ENCODE results near the gene RELN. TPM values are rescaled to one million over a fixed set of nuclear protein-coding genes. Genes with fewer than 3 reads are reported as not detected.

Gene RELN
- total RNA-seq, 1 experiment from 2014 or later, result 0.20 TPM

DNA sequence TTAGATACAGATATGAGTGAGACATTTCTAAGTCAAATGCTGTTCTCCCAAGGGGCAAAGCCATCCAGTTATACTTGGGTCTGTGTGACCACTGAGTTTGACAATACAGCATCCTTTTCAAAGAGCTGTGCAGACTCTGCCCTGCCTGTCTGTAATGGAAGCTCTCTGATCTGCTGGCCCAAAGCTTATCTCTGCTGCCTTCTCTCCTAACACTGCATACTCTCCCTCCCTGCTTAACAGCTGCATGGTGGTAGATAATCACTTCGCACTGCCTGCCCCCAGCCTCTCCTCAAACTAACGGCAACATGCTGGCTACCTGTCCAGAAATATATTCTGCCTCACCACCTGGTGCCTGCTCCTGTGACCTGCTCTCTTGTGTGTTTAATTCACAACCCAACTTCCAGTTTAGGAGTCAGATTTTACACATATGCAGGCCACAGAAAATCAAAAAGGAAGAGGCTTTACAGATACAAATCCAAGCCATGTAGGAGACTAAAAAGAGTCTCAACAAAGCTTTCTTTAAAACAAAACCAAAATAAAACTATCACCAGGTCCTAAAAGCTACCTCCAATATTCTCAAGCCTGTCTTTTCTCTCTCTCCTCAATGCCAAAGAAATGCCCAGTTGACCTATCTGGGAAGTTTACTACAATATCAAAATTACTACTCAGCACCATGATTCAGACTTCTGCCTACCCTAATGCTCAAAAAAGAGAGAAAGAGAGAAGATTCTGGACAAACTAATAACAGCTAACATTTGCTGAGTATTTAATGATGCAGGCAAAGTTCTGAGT lies 145.6 kb downstream of the RELN start (continued):
- no peak for TF ChIP-seq SOX15 (CRISPR knock-in tag; IDR thresholded peaks at IDR 0.05)
- TF ChIP-seq NR1H2 (CRISPR knock-in tag; IDR thresholded peaks at IDR 0.05), result no peak
- TF ChIP-seq, protein P1, sequence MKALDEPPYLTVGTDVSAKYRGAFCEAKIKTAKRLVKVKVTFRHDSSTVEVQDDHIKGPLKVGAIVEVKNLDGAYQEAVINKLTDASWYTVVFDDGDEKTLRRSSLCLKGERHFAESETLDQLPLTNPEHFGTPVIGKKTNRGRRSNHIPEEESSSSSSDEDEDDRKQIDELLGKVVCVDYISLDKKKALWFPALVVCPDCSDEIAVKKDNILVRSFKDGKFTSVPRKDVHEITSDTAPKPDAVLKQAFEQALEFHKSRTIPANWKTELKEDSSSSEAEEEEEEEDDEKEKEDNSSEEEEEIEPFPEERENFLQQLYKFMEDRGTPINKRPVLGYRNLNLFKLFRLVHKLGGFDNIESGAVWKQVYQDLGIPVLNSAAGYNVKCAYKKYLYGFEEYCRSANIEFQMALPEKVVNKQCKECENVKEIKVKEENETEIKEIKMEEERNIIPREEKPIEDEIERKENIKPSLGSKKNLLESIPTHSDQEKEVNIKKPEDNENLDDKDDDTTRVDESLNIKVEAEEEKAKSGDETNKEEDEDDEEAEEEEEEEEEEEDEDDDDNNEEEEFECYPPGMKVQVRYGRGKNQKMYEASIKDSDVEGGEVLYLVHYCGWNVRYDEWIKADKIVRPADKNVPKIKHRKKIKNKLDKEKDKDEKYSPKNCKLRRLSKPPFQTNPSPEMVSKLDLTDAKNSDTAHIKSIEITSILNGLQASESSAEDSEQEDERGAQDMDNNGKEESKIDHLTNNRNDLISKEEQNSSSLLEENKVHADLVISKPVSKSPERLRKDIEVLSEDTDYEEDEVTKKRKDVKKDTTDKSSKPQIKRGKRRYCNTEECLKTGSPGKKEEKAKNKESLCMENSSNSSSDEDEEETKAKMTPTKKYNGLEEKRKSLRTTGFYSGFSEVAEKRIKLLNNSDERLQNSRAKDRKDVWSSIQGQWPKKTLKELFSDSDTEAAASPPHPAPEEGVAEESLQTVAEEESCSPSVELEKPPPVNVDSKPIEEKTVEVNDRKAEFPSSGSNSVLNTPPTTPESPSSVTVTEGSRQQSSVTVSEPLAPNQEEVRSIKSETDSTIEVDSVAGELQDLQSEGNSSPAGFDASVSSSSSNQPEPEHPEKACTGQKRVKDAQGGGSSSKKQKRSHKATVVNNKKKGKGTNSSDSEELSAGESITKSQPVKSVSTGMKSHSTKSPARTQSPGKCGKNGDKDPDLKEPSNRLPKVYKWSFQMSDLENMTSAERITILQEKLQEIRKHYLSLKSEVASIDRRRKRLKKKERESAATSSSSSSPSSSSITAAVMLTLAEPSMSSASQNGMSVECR (CRISPR knock-in tag; IDR thresholded peaks at IDR 0.05; ENCODE audit: borderline replicate concordance), result no peak
- TF ChIP-seq, protein P2, sequence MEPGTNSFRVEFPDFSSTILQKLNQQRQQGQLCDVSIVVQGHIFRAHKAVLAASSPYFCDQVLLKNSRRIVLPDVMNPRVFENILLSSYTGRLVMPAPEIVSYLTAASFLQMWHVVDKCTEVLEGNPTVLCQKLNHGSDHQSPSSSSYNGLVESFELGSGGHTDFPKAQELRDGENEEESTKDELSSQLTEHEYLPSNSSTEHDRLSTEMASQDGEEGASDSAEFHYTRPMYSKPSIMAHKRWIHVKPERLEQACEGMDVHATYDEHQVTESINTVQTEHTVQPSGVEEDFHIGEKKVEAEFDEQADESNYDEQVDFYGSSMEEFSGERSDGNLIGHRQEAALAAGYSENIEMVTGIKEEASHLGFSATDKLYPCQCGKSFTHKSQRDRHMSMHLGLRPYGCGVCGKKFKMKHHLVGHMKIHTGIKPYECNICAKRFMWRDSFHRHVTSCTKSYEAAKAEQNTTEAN (CRISPR knock-in tag; IDR thresholded peaks at IDR 0.05), result no peak
- TF ChIP-seq NR2C2 (CRISPR knock-in tag; IDR thresholded peaks at IDR 0.05), result no peak
- TF ChIP-seq PRRX2 (CRISPR knock-in tag; IDR thresholded peaks at IDR 0.05), result no peak

DNA sequence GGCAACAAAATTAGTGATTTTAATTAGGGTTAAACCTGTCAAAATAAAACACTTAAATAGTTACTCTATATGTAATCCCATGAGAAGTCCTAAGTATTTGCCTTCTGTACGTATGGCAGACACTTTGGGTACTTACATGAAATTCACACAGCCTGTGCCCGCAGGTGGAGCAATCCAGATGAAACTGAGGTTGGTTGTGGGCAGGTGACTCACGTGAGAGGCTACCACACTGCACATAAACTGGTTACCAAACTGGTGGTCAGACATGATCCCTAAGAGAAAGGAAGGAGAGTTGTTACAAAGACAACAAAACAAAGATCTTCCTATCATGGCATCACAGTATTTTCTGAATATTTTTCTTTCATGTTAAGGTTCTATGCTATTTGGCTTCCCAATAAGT lies 156.1 kb downstream of the RELN start:
- POLR2A ChIA-PET, result no interaction called here
- Mint-ChIP-seq H3K4me1 (no peaks in the 10 kb centered on the region), H3K27me3 (ENCODE audit: low read depth) (no peaks in the 10 kb centered on the region; the same call in 1 of the 2 replicates), H3K9me3 (peaks cover 7% of the 10 kb centered on the region), H3K36me3 (no peaks in the 10 kb centered on the region), H3K27ac (no peak overlapping the region), H3K4me3 (no peak overlapping the region)
- CTCF ChIA-PET, result no interaction called here
- TF ChIP-seq JAZF1 (CRISPR knock-in tag; IDR thresholded peaks at IDR 0.05) (no peak), FOXJ3 (CRISPR knock-in tag; IDR thresholded peaks at IDR 0.05; ENCODE audit: borderline replicate concordance) (no peak), ETV6 (CRISPR knock-in tag; IDR thresholded peaks at IDR 0.05) (no peak)
- TF ChIP-seq, protein P3, sequence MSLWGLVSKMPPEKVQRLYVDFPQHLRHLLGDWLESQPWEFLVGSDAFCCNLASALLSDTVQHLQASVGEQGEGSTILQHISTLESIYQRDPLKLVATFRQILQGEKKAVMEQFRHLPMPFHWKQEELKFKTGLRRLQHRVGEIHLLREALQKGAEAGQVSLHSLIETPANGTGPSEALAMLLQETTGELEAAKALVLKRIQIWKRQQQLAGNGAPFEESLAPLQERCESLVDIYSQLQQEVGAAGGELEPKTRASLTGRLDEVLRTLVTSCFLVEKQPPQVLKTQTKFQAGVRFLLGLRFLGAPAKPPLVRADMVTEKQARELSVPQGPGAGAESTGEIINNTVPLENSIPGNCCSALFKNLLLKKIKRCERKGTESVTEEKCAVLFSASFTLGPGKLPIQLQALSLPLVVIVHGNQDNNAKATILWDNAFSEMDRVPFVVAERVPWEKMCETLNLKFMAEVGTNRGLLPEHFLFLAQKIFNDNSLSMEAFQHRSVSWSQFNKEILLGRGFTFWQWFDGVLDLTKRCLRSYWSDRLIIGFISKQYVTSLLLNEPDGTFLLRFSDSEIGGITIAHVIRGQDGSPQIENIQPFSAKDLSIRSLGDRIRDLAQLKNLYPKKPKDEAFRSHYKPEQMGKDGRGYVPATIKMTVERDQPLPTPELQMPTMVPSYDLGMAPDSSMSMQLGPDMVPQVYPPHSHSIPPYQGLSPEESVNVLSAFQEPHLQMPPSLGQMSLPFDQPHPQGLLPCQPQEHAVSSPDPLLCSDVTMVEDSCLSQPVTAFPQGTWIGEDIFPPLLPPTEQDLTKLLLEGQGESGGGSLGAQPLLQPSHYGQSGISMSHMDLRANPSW (CRISPR knock-in tag; conservative IDR thresholded peaks at IDR 0.05; ENCODE audit: low read depth), result no peak
- DNase-seq (ENCODE audit: low spot score), result no peak
- no peak for ATAC-seq

DNA sequence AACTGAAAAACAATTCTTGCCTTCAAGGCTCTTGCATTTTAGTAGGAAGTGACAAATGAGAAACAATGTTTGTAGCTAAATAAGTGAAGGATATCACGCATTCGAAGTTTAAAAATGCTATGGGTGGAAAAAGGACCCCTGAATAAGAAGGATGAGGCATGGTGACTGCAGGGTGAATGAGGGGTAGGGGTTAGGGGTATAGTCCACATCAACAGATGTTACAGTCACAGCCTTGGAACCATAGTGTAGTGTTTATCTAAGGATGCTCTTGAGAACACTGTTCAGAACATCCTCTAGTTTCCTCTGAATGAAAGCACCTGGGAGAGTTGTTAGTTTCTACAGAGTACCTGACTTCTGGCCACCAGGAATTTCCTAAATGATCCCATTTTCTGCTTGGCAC lies 157.0 kb downstream of the RELN start:
- H3K27me3 Mint-ChIP-seq (ENCODE audit: low read depth), result no peaks in the 10 kb centered on the region; the same call in 1 of the 2 replicates
- no peak overlapping the region for H3K4me3 Mint-ChIP-seq
- POLR2A ChIA-PET, result no interaction called here
- H3K36me3 Mint-ChIP-seq, result no peaks in the 10 kb centered on the region
- ATAC-seq (no peak), DNase-seq (ENCODE audit: low spot score) (no peak)
- no peak overlapping the region for H3K27ac Mint-ChIP-seq
- no peaks in the 10 kb centered on the region for H3K4me1 Mint-ChIP-seq
- CTCF ChIA-PET, result no interaction called here
- peaks cover 4% of the 10 kb centered on the region for H3K9me3 Mint-ChIP-seq
- TF ChIP-seq, protein P4, sequence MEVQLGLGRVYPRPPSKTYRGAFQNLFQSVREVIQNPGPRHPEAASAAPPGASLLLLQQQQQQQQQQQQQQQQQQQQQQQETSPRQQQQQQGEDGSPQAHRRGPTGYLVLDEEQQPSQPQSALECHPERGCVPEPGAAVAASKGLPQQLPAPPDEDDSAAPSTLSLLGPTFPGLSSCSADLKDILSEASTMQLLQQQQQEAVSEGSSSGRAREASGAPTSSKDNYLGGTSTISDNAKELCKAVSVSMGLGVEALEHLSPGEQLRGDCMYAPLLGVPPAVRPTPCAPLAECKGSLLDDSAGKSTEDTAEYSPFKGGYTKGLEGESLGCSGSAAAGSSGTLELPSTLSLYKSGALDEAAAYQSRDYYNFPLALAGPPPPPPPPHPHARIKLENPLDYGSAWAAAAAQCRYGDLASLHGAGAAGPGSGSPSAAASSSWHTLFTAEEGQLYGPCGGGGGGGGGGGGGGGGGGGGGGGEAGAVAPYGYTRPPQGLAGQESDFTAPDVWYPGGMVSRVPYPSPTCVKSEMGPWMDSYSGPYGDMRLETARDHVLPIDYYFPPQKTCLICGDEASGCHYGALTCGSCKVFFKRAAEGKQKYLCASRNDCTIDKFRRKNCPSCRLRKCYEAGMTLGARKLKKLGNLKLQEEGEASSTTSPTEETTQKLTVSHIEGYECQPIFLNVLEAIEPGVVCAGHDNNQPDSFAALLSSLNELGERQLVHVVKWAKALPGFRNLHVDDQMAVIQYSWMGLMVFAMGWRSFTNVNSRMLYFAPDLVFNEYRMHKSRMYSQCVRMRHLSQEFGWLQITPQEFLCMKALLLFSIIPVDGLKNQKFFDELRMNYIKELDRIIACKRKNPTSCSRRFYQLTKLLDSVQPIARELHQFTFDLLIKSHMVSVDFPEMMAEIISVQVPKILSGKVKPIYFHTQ (CRISPR knock-in tag; IDR thresholded peaks at IDR 0.05), result no peak
- no peak for TF ChIP-seq TEAD1 (CRISPR knock-in tag; IDR thresholded peaks at IDR 0.05)
- TF ChIP-seq, protein P5, sequence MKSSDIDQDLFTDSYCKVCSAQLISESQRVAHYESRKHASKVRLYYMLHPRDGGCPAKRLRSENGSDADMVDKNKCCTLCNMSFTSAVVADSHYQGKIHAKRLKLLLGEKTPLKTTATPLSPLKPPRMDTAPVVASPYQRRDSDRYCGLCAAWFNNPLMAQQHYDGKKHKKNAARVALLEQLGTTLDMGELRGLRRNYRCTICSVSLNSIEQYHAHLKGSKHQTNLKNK (CRISPR knock-in tag; IDR thresholded peaks at IDR 0.05), result no peak
- TF ChIP-seq, protein P2 (CRISPR knock-in tag; IDR thresholded peaks at IDR 0.05), result no peak
- TF ChIP-seq TCF7 (CRISPR knock-in tag; IDR thresholded peaks at IDR 0.05; ENCODE audit: low read depth), result no peak
- TF ChIP-seq, protein P6, sequence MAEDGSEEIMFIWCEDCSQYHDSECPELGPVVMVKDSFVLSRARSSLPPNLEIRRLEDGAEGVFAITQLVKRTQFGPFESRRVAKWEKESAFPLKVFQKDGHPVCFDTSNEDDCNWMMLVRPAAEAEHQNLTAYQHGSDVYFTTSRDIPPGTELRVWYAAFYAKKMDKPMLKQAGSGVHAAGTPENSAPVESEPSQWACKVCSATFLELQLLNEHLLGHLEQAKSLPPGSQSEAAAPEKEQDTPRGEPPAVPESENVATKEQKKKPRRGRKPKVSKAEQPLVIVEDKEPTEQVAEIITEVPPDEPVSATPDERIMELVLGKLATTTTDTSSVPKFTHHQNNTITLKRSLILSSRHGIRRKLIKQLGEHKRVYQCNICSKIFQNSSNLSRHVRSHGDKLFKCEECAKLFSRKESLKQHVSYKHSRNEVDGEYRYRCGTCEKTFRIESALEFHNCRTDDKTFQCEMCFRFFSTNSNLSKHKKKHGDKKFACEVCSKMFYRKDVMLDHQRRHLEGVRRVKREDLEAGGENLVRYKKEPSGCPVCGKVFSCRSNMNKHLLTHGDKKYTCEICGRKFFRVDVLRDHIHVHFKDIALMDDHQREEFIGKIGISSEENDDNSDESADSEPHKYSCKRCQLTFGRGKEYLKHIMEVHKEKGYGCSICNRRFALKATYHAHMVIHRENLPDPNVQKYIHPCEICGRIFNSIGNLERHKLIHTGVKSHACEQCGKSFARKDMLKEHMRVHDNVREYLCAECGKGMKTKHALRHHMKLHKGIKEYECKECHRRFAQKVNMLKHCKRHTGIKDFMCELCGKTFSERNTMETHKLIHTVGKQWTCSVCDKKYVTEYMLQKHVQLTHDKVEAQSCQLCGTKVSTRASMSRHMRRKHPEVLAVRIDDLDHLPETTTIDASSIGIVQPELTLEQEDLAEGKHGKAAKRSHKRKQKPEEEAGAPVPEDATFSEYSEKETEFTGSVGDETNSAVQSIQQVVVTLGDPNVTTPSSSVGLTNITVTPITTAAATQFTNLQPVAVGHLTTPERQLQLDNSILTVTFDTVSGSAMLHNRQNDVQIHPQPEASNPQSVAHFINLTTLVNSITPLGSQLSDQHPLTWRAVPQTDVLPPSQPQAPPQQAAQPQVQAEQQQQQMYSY (CRISPR knock-in tag; IDR thresholded peaks at IDR 0.05), result no peak
